ENCODE data around the gene OR6J1. TPM values are rescaled to one million over a fixed set of nuclear protein-coding genes. Genes with fewer than 3 reads are reported as not detected.
"Not testable (repeated sequence)": the region's sequence is repeated elsewhere in the genome, so short reads cannot be mapped to it uniquely, and the experiment has no call there.

Gene OR6J1
- total and polyA plus RNA-seq, 2 of the 8 experiments (the other 6 are each of a cell fraction or from before 2014, with no cell fraction given), result not detected

GRCh38 chr14:22640192-22640591, 4.0 kb downstream of the OR6J1 start:
- H3K14ac ChIP-seq (ENCODE audit: insufficient read length), result no peak overlapping the region
- no peak overlapping the region for H2AFZ ChIP-seq (ENCODE audit: low read length)
- H3K9ac ChIP-seq (replicated peaks in 1 of 4; ENCODE audit: extremely low read depth in 1 of 4, low read depth in 3 of 4, low read length in 3 of 4), result no peak overlapping the region
- H3K79me2 ChIP-seq (ENCODE audit: control insufficient read depth in 1 of 2, insufficient read depth in 2 of 2, low read length in 2 of 2), result no peaks in the 10 kb centered on the region
- no peak overlapping the region for H2BK120ac ChIP-seq (replicated peaks; ENCODE audit: low read depth, low read length)
- no peak overlapping the region for H2AK5ac ChIP-seq (ENCODE audit: low read depth, low read length)
- no peak overlapping the region for H3K27ac ChIP-seq (ENCODE audit: low read depth, low read length)
- H3K9me3 ChIP-seq (ENCODE audit: insufficient read depth in 2 of 2, low read depth in 1 of 2, low read length in 1 of 2), result peaks cover 0 to 5% of the 10 kb centered on the region in 2 experiments; a peak in 2 of 4 replicates
- H3K4ac ChIP-seq (replicated peaks; ENCODE audit: insufficient read length, low read depth, low read length), result no peak overlapping the region
- CTCF ChIA-PET (ENCODE audit: partially characterized antibody), result interaction anchor here (0.8 to 1.2 kb wide), 2 partner anchors 68 to 70 kb away, joined by 3 to 4 read pairs; no protein-coding TSS in a partner anchor
- POLR2A ChIA-PET (ENCODE audit: partially characterized antibody), result interaction anchor here (0.8 kb wide), 1 partner anchor 447 kb away, joined by 3 read pairs; no protein-coding TSS in a partner anchor
- H3K18ac ChIP-seq (ENCODE audit: extremely low read depth, low read length), result no peak overlapping the region
- H4K5ac ChIP-seq (ENCODE audit: insufficient read length, low read depth, low read length), result no peak overlapping the region
- no peak overlapping the region for H3K56ac ChIP-seq (replicated peaks; ENCODE audit: insufficient read length, low read depth, low read length)
- no peak overlapping the region for H4K91ac ChIP-seq (replicated peaks; ENCODE audit: insufficient read length, low read length)
- H3K79me1 ChIP-seq (ENCODE audit: low read depth, low read length), result no peaks in the 10 kb centered on the region
- H3K23me2 ChIP-seq (ENCODE audit: low read depth, low read length), result no peaks in the 10 kb centered on the region
- H3K27me3 ChIP-seq (replicated peaks in 1 of 4; ENCODE audit: control insufficient read depth in 3 of 4, extremely low read depth in 1 of 4, insufficient read depth in 3 of 4, low read length in 3 of 4), result no peaks in the 10 kb centered on the region
- H2BK20ac ChIP-seq (ENCODE audit: low read length), result no peak overlapping the region
- no peaks in the 10 kb centered on the region for H3K4me1 ChIP-seq (replicated peaks in 1 of 4; ENCODE audit: control insufficient read depth in 3 of 4, insufficient read depth in 4 of 4, low read length in 3 of 4)
- FAIRE-seq, result no peak
- no peak overlapping the region for H3K4me2 ChIP-seq (ENCODE audit: insufficient read depth in 1 of 2, low read depth in 2 of 2, low read length in 2 of 2)
- no peak overlapping the region for H3K23ac ChIP-seq (ENCODE audit: insufficient read length)
- DNase-seq (ENCODE audit: low read depth in 1 of 2, low spot score in 2 of 2), result no peak
- no peak for TF ChIP-seq RAD21 (IDR thresholded peaks at IDR 0.05 in 1 of 2, conservative IDR thresholded peaks at IDR 0.05 in 1 of 2; ENCODE audit: low read depth in 2 of 2, low read length in 2 of 2)
- no peak overlapping the region for H2BK12ac ChIP-seq (ENCODE audit: low read depth, low read length)
- no peak overlapping the region for H3K4me3 ChIP-seq (ENCODE audit: extremely low read depth in 1 of 4, insufficient read depth in 2 of 4, low read depth in 3 of 4, low read length in 4 of 4)
- no peaks in the 10 kb centered on the region for H4K20me1 ChIP-seq (replicated peaks in 1 of 2; ENCODE audit: control insufficient read depth in 1 of 2, insufficient read depth in 2 of 2, low read length in 2 of 2)
- peaks cover 0 to 4% (median 0%) of the 10 kb centered on the region in 4 experiments; a peak in 1 of 8 replicates for H3K36me3 ChIP-seq (ENCODE audit: control insufficient read depth in 2 of 4, insufficient read depth in 4 of 4, low read length in 3 of 4)
- H2BK15ac ChIP-seq (ENCODE audit: low read length), result no peak overlapping the region
- no peak overlapping the region for H4K8ac ChIP-seq (ENCODE audit: extremely low read depth, insufficient read depth, low read length)
- no peak overlapping the region for H2BK5ac ChIP-seq (ENCODE audit: low read depth, low read length)

- H3K27me3 ChIP-seq (replicated peaks in 1 of 4; ENCODE audit: control insufficient read depth in 3 of 4, extremely low read depth in 1 of 4, insufficient read depth in 3 of 4, low read length in 3 of 4); H4K5ac ChIP-seq (ENCODE audit: insufficient read length, low read depth, low read length); DNase-seq (ENCODE audit: low read depth in 1 of 2, low spot score in 2 of 2); H3K36me3 ChIP-seq (ENCODE audit: control insufficient read depth in 2 of 4, insufficient read depth in 4 of 4, low read length in 3 of 4); FAIRE-seq; H2BK20ac ChIP-seq (ENCODE audit: low read length); H2BK5ac ChIP-seq (ENCODE audit: low read depth, low read length); H2BK15ac ChIP-seq (ENCODE audit: low read length); CTCF ChIA-PET (ENCODE audit: partially characterized antibody); H2BK12ac ChIP-seq (ENCODE audit: low read depth, low read length); H3K23me2 ChIP-seq (ENCODE audit: low read depth, low read length); H3K27ac ChIP-seq (ENCODE audit: low read depth, low read length); H4K20me1 ChIP-seq (replicated peaks in 1 of 2; ENCODE audit: control insufficient read depth in 1 of 2, insufficient read depth in 2 of 2, low read length in 2 of 2); H3K4me1 ChIP-seq (replicated peaks in 1 of 4; ENCODE audit: control insufficient read depth in 3 of 4, insufficient read depth in 4 of 4, low read length in 3 of 4); H3K18ac ChIP-seq (ENCODE audit: extremely low read depth, low read length); H3K4me3 ChIP-seq (ENCODE audit: extremely low read depth in 1 of 4, insufficient read depth in 2 of 4, low read depth in 3 of 4, low read length in 4 of 4); H2AK5ac ChIP-seq (ENCODE audit: low read depth, low read length); H3K79me2 ChIP-seq (ENCODE audit: control insufficient read depth in 1 of 2, insufficient read depth in 2 of 2, low read length in 2 of 2); H4K91ac ChIP-seq (replicated peaks; ENCODE audit: insufficient read length, low read length); H4K8ac ChIP-seq (ENCODE audit: extremely low read depth, insufficient read depth, low read length); H3K9ac ChIP-seq (replicated peaks in 1 of 4; ENCODE audit: extremely low read depth in 1 of 4, low read depth in 3 of 4, low read length in 3 of 4); H3K14ac ChIP-seq (ENCODE audit: insufficient read length); H3K23ac ChIP-seq (ENCODE audit: insufficient read length); H3K4ac ChIP-seq (replicated peaks; ENCODE audit: insufficient read length, low read depth, low read length); H2BK120ac ChIP-seq (replicated peaks; ENCODE audit: low read depth, low read length); H3K4me2 ChIP-seq (ENCODE audit: insufficient read depth in 1 of 2, low read depth in 2 of 2, low read length in 2 of 2); H3K79me1 ChIP-seq (ENCODE audit: low read depth, low read length); H3K56ac ChIP-seq (replicated peaks; ENCODE audit: insufficient read length, low read depth, low read length); POLR2A ChIA-PET (ENCODE audit: partially characterized antibody); H2AFZ ChIP-seq (ENCODE audit: low read length): not testable (repeated sequence)
- no CpG with 5 or more reads among the region's 1 CpG for WGBS, 2 experiments (ENCODE audit: extremely low coverage in 1 of 2, insufficient coverage in 1 of 2, insufficient read length in 1 of 2, insufficient replicate concordance in 2 of 2, low coverage in 1 of 2, low lambda C conversion rate in 2 of 2, missing lambda C conversion rate in 1 of 2)
- peaks cover under 1 to 18% of the 10 kb centered on the region in 2 experiments; a peak in 2 of 4 replicates for H3K9me3 ChIP-seq (ENCODE audit: insufficient read depth in 2 of 2, low read depth in 1 of 2, low read length in 1 of 2)
These were observed 8.2 kb downstream of the OR6J1 start for GRCh38 chr14:22635980-22636379.
